Activated CD8-positive, alpha-beta memory T cell treated with anti-CD3 and anti-CD28 coated beads, Interleukin-2, amount 50 U/mL, for 4 hours (primary cell): ENCODE measurements around the gene SRD5A3.

Experiments used
- DNase-seq: peaks from one replicate; pipeline ENCODE4 v3.0.0-alpha.2; 2020

SRD5A3 gene

GRCh38 chr4:55416176-55416575 lies 70.1 kb downstream of the SRD5A3 start:
- DNase-seq: no peak
